GM12878 (cell line): Measurements from ENCODE around the gene STX1A. TPM values are rescaled to one million over a fixed set of nuclear protein-coding genes. Genes with fewer than 3 reads are reported as not detected.

Experiments used
- ATAC-seq: fragments of 200-7000 bp; cut with Tn5 transposase; 3 replicates; pipeline ENCODE4 v1.9.1; 2020; ENCODE audit warnings: mild to moderate bottlenecking, moderate library complexity
- BruUV-seq: library from RNA; stranded (reverse); fragments of 400-500 nt; replicated peaks from 2 replicates; lab custom pipeline; 2021; lab: Mats Ljungman, UMichigan
- CTCF ChIA-PET: fragments of 300-600 bp; sonication (Branson Sonifier 250); formaldehyde crosslinking; extraction: SDS; loops from one replicate; lab custom pipeline; 2021; ENCODE audit warnings: inconsistent platforms; lab: Yijun Ruan, JAX
- POLR2A ChIA-PET: fragments of 350-600 bp; formaldehyde crosslinking; extraction: SDS; loops from one replicate; lab custom pipeline; 2021; ENCODE audit warnings: inconsistent platforms; lab: Charles Lee
- RAD21 ChIA-PET: fragments of 300-600 bp; sonication (Branson Sonifier 250); formaldehyde crosslinking; loops from one replicate; lab custom pipeline; 2023; ENCODE audit warnings: antibody characterized with exemption; ENCODE audit not compliant: unreplicated experiment; lab: Charles Lee
- SMC1A ChIA-PET: fragments of 300-600 bp; sonication (Branson Sonifier 250); formaldehyde crosslinking; loops from one replicate; lab custom pipeline; 2023; ENCODE audit not compliant: unreplicated experiment, uncharacterized antibody; lab: Charles Lee
- DNase-seq: peaks from one replicate; pipeline ENCODE4 v3.0.0-alpha.2; 2011; ENCODE audit warnings: low read depth, low spot score
- FAIRE-seq: peaks from 3 replicates; lab custom pipeline; 2011; peaks lifted over from hg19 to GRCh38; lab: Jason Lieb, UNC
- H2AFZ ChIP-seq: 2 replicates; pipeline ENCODE4 v1.6.0; 2011; ENCODE audit warnings: low read depth, low read length, control low read depth; ENCODE audit not compliant: control insufficient read depth
- H3K27ac ChIP-seq: 2 replicates; pipeline ENCODE4 v1.5.1; 2011; ENCODE audit warnings: control low read depth; ENCODE audit not compliant: control insufficient read depth, insufficient read depth
- H3K27me3 ChIP-seq, 2 experiments: replicated peaks in 1 of 2; 2 replicates each; pipeline versions ENCODE4 v1.6.0 to v1.6.1; 2011; ENCODE audit warnings: low read length in 1 of 2; ENCODE audit not compliant: control insufficient read depth in 2 of 2, insufficient read depth in 2 of 2
- H3K36me3 ChIP-seq, 2 experiments: 2 replicates each; pipeline ENCODE4 v1.5.1; 2011; ENCODE audit warnings: low read length in 1 of 2; ENCODE audit not compliant: control insufficient read depth in 2 of 2, insufficient read depth in 2 of 2
- H3K4me1 ChIP-seq: 2 replicates; pipeline ENCODE4 v1.6.1; 2011; ENCODE audit warnings: mild to moderate bottlenecking, low read length, moderate library complexity, mixed read lengths; ENCODE audit not compliant: control insufficient read depth, insufficient read depth
- H3K4me2 ChIP-seq: 2 replicates; pipeline ENCODE4 v1.6.0; 2011; ENCODE audit warnings: control low read depth; ENCODE audit not compliant: control insufficient read depth, insufficient read depth
- H3K4me3 ChIP-seq: fragments of 200-600 bp; sonication (generic); 2 replicates; pipeline ENCODE4 v1.5.1; 2016
- H3K79me2 ChIP-seq: 2 replicates; pipeline ENCODE4 v1.6.0; 2011; ENCODE audit warnings: low read length; ENCODE audit not compliant: control insufficient read depth, insufficient read depth
- H3K9ac ChIP-seq: 2 replicates; pipeline ENCODE4 v1.8.0; 2011; ENCODE audit warnings: low read length, control low read depth, mixed read lengths; ENCODE audit not compliant: control insufficient read depth, insufficient read depth
- H3K9me3 ChIP-seq: replicated peaks from 3 replicates; pipeline ENCODE4 v1.5.1; 2011; ENCODE audit warnings: mild to moderate bottlenecking, low read length; ENCODE audit not compliant: control insufficient read depth, insufficient read depth
- H4K20me1 ChIP-seq: 2 replicates; pipeline ENCODE4 v1.6.0; 2011; ENCODE audit not compliant: control insufficient read depth, insufficient read depth
- ESRRA ChIP-seq: IDR thresholded peaks from 2 replicates; pipeline ENCODE4 v1.6.1; 2012; ENCODE audit warnings: mild to moderate bottlenecking, low read length, improper control_type of control experiment
- ETV6 ChIP-seq, 2 experiments: fragments of 450-650 bp in 1 of 2; IDR thresholded peaks in 1 of 2; conservative IDR thresholded peaks in 1 of 2; 2 replicates each; pipeline ENCODE4 v1.6.1; 2014; ENCODE audit warnings: antibody characterized with exemption in 1 of 2, borderline replicate concordance in 1 of 2, low read depth in 1 of 2, mild to moderate bottlenecking in 1 of 2, moderate library complexity in 1 of 2
- HDAC2 ChIP-seq: fragments of 200-600 bp; sonication (generic); IDR thresholded peaks from 2 replicates; pipeline ENCODE4 v1.6.1; 2017
- MTA2 ChIP-seq: fragments of 450-650 bp; IDR thresholded peaks from 2 replicates; pipeline ENCODE4 v1.6.1; 2016; ENCODE audit warnings: low read depth, mild to moderate bottlenecking, moderate library complexity
- NFXL1 ChIP-seq: fragments of 450-650 bp; IDR thresholded peaks from 2 replicates; pipeline ENCODE4 v1.6.1; 2017; ENCODE audit warnings: antibody characterized with exemption, mild to moderate bottlenecking, borderline replicate concordance
- NFYA ChIP-seq: IDR thresholded peaks from 2 replicates; pipeline ENCODE4 v1.6.1; 2011; ENCODE audit warnings: low read depth, mild to moderate bottlenecking, low read length, improper control_type of control experiment, borderline replicate concordance
- POU2F2 ChIP-seq: IDR thresholded peaks from 3 replicates; pipeline ENCODE4 v1.6.1; 2011; ENCODE audit warnings: low read depth, mild to moderate bottlenecking, low read length, borderline replicate concordance
- ZBED1 ChIP-seq: IDR thresholded peaks from 2 replicates; pipeline ENCODE4 v1.6.1; 2016; ENCODE audit warnings: borderline replicate concordance
- WGBS: methylation state at CpG from one replicate; pipeline ENCODE4 v1.1.6; 2016; ENCODE audit warnings: low lambda C conversion rate; ENCODE audit not compliant: insufficient replicate concordance, insufficient coverage; ENCODE audit errors: missing lambda C conversion rate; 5-methylcytosine and 5-hydroxymethylcytosine counted together
- in situ Hi-C: fragments of 300-500 bp; cut with MboI; formaldehyde crosslinking; loops from 9 replicates; pipeline ENCODE4 v1.14.3; 2018; ENCODE audit warnings: mixed read lengths
- intact Hi-C: fragments of 100-400 bp; cut with micrococcal nuclease; formaldehyde crosslinking; loops from one replicate; pipeline ENCODE4 v1.14.2; 2022; ENCODE audit not compliant: unreplicated experiment
- polyA plus RNA-seq, 11 experiments: library from polyadenylated mRNA; depleted of rRNA in 4 of 11; unstranded in 6 of 11; stranded (reverse) in 5 of 11; fragments of >200 nt; fragmentation: Nextera tagmentation in 4 of 11; fragmentation: Illumina TruSeq in 1 of 11; extraction: Ambion mirVana in 4 of 11; extraction: Trizol in 1 of 11; gene quantifications; 1 replicate in 1 of 11; 2 replicates in 10 of 11; pipeline versions ENCODE4 v1.2.1 to v1.2.3, GENCODE V29; 2011 to 2016; ENCODE audit warnings: inconsistent platforms in 2 of 11, missing spikeins in 2 of 11, low read depth in 1 of 11
- total RNA-seq, 4 experiments: library from RNA; depleted of rRNA in 3 of 4; stranded (reverse); fragments of >200 nt in 3 of 4; fragmentation: Illumina TruSeq in 1 of 4; extraction: Trizol in 1 of 4; gene quantifications; 2 replicates each; pipeline versions ENCODE4 v1.2.1 to v1.2.3, GENCODE V29; 2013 to 2021
- TF ChIP-seq, protein P1 (sequence below): IDR thresholded peaks from 2 replicates; pipeline ENCODE4 v1.6.1; 2012; ENCODE audit warnings: improper control_type of control experiment, low read depth, low read length; ENCODE audit not compliant: insufficient replicate concordance
- TF ChIP-seq, protein P2 (sequence below): fragments of 150-350 bp; IDR thresholded peaks from 2 replicates; pipeline ENCODE4 v1.6.1; 2014; ENCODE audit warnings: mild to moderate bottlenecking, low read depth, low read length
- TF ChIP-seq, protein P3 (sequence below): IDR thresholded peaks from 2 replicates; pipeline ENCODE4 v1.6.1; 2012; ENCODE audit warnings: low read depth, low read length, improper control_type of control experiment
- TF ChIP-seq, protein P4 (sequence below): fragments of 450-650 bp; IDR thresholded peaks from 2 replicates; pipeline ENCODE4 v1.6.1; 2017; ENCODE audit warnings: low read depth, mild to moderate bottlenecking, moderate library complexity

STX1A gene
- total and polyA plus RNA-seq, 10 of the 15 experiments (the other 5 are each of a cell fraction or from before 2014, with no cell fraction given) = 0.15 to 5.3 (median 2.5) TPM

DNA sequence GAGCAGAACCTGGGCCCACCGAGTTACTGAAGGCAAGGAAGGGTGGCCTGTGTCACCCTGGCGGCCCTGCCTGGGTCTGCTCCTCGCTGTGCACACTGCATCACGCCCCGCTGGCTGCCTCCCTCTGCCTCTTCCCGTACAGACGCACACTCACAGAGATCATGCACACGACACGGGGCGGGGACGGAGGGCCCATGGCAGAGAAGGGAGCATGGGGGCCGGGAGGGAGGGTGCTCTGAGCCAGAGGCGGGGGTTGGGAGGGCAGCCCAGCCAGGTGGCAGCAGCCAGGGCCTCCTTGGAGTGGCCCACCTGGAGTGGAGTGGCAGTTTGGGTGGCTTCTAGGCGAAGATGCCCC lies 19.4 kb downstream of the STX1A start:
- Histone ChIP-seq H3K9ac (no peak overlapping the region), H2AFZ (no peak overlapping the region), H3K4me2 (no peak overlapping the region), H3K9me3 (no peaks in the 10 kb centered on the region), H3K27me3 (no peaks in the 10 kb centered on the region), H3K27ac (no peak overlapping the region), H4K20me1 (no peaks in the 10 kb centered on the region)
- ChIA-PET POLR2A (no interaction called here), RAD21 (no interaction called here), SMC1A (no interaction called here)
- no peak for ATAC-seq
- intact Hi-C loops (no loop called here), in situ Hi-C loops (no loop called here)
- no TSS peak for BruUV-seq
- TF ChIP-seq, protein P1, sequence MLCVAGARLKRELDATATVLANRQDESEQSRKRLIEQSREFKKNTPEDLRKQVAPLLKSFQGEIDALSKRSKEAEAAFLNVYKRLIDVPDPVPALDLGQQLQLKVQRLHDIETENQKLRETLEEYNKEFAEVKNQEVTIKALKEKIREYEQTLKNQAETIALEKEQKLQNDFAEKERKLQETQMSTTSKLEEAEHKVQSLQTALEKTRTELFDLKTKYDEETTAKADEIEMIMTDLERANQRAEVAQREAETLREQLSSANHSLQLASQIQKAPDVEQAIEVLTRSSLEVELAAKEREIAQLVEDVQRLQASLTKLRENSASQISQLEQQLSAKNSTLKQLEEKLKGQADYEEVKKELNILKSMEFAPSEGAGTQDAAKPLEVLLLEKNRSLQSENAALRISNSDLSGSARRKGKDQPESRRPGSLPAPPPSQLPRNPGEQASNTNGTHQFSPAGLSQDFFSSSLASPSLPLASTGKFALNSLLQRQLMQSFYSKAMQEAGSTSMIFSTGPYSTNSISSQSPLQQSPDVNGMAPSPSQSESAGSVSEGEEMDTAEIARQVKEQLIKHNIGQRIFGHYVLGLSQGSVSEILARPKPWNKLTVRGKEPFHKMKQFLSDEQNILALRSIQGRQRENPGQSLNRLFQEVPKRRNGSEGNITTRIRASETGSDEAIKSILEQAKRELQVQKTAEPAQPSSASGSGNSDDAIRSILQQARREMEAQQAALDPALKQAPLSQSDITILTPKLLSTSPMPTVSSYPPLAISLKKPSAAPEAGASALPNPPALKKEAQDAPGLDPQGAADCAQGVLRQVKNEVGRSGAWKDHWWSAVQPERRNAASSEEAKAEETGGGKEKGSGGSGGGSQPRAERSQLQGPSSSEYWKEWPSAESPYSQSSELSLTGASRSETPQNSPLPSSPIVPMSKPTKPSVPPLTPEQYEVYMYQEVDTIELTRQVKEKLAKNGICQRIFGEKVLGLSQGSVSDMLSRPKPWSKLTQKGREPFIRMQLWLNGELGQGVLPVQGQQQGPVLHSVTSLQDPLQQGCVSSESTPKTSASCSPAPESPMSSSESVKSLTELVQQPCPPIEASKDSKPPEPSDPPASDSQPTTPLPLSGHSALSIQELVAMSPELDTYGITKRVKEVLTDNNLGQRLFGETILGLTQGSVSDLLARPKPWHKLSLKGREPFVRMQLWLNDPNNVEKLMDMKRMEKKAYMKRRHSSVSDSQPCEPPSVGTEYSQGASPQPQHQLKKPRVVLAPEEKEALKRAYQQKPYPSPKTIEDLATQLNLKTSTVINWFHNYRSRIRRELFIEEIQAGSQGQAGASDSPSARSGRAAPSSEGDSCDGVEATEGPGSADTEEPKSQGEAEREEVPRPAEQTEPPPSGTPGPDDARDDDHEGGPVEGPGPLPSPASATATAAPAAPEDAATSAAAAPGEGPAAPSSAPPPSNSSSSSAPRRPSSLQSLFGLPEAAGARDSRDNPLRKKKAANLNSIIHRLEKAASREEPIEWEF = no peak
- no peak for TF ChIP-seq NFYA
- no peak for TF ChIP-seq ZBED1
- TF ChIP-seq, protein P2, sequence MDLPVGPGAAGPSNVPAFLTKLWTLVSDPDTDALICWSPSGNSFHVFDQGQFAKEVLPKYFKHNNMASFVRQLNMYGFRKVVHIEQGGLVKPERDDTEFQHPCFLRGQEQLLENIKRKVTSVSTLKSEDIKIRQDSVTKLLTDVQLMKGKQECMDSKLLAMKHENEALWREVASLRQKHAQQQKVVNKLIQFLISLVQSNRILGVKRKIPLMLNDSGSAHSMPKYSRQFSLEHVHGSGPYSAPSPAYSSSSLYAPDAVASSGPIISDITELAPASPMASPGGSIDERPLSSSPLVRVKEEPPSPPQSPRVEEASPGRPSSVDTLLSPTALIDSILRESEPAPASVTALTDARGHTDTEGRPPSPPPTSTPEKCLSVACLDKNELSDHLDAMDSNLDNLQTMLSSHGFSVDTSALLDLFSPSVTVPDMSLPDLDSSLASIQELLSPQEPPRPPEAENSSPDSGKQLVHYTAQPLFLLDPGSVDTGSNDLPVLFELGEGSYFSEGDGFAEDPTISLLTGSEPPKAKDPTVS = no peak
- TF ChIP-seq, protein P3, sequence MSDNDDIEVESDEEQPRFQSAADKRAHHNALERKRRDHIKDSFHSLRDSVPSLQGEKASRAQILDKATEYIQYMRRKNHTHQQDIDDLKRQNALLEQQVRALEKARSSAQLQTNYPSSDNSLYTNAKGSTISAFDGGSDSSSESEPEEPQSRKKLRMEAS = no peak
- no peak for TF ChIP-seq ESRRA
- TF ChIP-seq MTA2 = no peak
- TF ChIP-seq, protein P4, sequence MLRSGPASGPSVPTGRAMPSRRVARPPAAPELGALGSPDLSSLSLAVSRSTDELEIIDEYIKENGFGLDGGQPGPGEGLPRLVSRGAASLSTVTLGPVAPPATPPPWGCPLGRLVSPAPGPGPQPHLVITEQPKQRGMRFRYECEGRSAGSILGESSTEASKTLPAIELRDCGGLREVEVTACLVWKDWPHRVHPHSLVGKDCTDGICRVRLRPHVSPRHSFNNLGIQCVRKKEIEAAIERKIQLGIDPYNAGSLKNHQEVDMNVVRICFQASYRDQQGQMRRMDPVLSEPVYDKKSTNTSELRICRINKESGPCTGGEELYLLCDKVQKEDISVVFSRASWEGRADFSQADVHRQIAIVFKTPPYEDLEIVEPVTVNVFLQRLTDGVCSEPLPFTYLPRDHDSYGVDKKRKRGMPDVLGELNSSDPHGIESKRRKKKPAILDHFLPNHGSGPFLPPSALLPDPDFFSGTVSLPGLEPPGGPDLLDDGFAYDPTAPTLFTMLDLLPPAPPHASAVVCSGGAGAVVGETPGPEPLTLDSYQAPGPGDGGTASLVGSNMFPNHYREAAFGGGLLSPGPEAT = no peak
- no peak for TF ChIP-seq POU2F2
- no peak for TF ChIP-seq HDAC2
- TF ChIP-seq NFXL1 = no peak
- no peak for TF ChIP-seq ETV6 (conservative IDR thresholded peaks at IDR 0.05 in 1 of 2, IDR thresholded peaks at IDR 0.05 in 1 of 2; ENCODE audit: borderline replicate concordance in 1 of 2, low read depth in 1 of 2)
- TF ChIP-seq, all 136 proteins: peak for 0
- Histone ChIP-seq H3K36me3 (peaks cover 8 to 23% of the 10 kb centered on the region in 2 experiments), H3K79me2 (no peaks in the 10 kb centered on the region), H3K4me1 (no peaks in the 10 kb centered on the region), H3K4me3 (no peak overlapping the region)
- no peak for FAIRE-seq
- DNase-seq = no peak
- WGBS = 61% methylated on average over 7 of the region's 14 CpGs
- CTCF ChIA-PET = interaction anchor here (0.9 to 2.0 kb wide), 2 partner anchors 17 to 35 kb away, joined by 3 to 7 read pairs; no protein-coding TSS in a partner anchor
